Heart left ventricle (tissue), 16 donors: Measurements from ENCODE around the gene TTC24. TPM values are rescaled to one million over a fixed set of nuclear protein-coding genes. Genes with fewer than 3 reads are reported as not detected.

Source experiments
- ATAC-seq, 4 donors: fragments of 200-7000 bp; cut with Tn5 transposase; one replicate each; pipeline ENCODE4 v1.9.1; 2020 to 2022; ENCODE audit warnings: moderate library complexity in 4 of 4, mild to moderate bottlenecking in 3 of 4, moderate number of reproducible peaks in 1 of 4
- DNase-seq, 5 donors: peaks; one replicate each; pipeline ENCODE4 v3.0.0-alpha.2; 2020
- H3K27ac ChIP-seq, 12 donors: fragments of 200-600 bp; sonication (generic) in 4 of 12; one replicate each; pipeline versions ENCODE4 v1.5.0 to v1.8.0; 2016 to 2022; ENCODE audit warnings: mild to moderate bottlenecking in 2 of 12
- H3K27me3 ChIP-seq, 9 donors: fragments of 200-600 bp; sonication (generic) in 2 of 9; one replicate each; pipeline versions ENCODE4 v1.5.1 to v1.8.0; 2016 to 2022; ENCODE audit warnings: mild to moderate bottlenecking in 3 of 9
- H3K36me3 ChIP-seq, 9 donors: fragments of 200-600 bp; sonication (generic) in 2 of 9; one replicate each; pipeline versions ENCODE4 v1.5.0 to v1.8.0; 2018 to 2022; ENCODE audit warnings: mild to moderate bottlenecking in 2 of 9
- H3K4me1 ChIP-seq, 12 donors: fragments of 200-600 bp; sonication (generic) in 4 of 12; one replicate each; pipeline versions ENCODE4 v1.5.0 to v1.8.0; 2016 to 2022; ENCODE audit warnings: mild to moderate bottlenecking in 3 of 12
- H3K4me3 ChIP-seq, 12 donors: fragments of 200-600 bp; sonication (generic) in 4 of 12; one replicate each; pipeline versions ENCODE4 v1.5.0 to v1.8.0; 2017 to 2022; ENCODE audit warnings: mild to moderate bottlenecking in 9 of 12, moderate library complexity in 4 of 12
- H3K9me3 ChIP-seq, 12 donors: fragments of 200-600 bp; sonication (generic) in 4 of 12; one replicate each; pipeline versions ENCODE4 v1.5.0 to v1.8.0; 2016 to 2022; ENCODE audit warnings: mild to moderate bottlenecking in 1 of 12
- CTCF ChIP-seq, 12 donors: fragments of 200-600 bp; sonication (generic) in 4 of 12; IDR thresholded peaks; one replicate each; pipeline versions ENCODE4 v1.5.0 to v1.8.0; 2018 to 2022; ENCODE audit warnings: antibody characterized with exemption in 12 of 12, mild to moderate bottlenecking in 5 of 12
- POLR2A ChIP-seq, 2 donors: fragments of 450-650 bp; IDR thresholded peaks; one replicate each; pipeline ENCODE4 v1.6.1; 2017; ENCODE audit warnings: antibody characterized with exemption in 2 of 2, mild to moderate bottlenecking in 2 of 2, moderate library complexity in 2 of 2
- WGBS, 4 donors: extraction: QIAGEN DNeasy Blood & Tissue Kit in 2 of 4; methylation state at CpG; one replicate each; pipeline versions ENCODE4 v1.1.5 to v1.1.7; 2013 to 2018; 5-methylcytosine and 5-hydroxymethylcytosine counted together
- intact Hi-C, 10 donors: fragments of 100-400 bp; cut with DNase I; formaldehyde crosslinking; loops; one replicate each; pipeline versions ENCODE4 v1.11.1 to v1.14.2; 2022
- polyA plus RNA-seq, 2 donors: library from polyadenylated mRNA; stranded (reverse); fragments of 200-250 nt; gene quantifications; one replicate each; pipeline ENCODE4 v1.2.3, GENCODE V29; 2013
- total RNA-seq, 9 donors: library from RNA; depleted of rRNA in 2 of 9; stranded (reverse); fragments of >200 nt in 2 of 9; fragmentation: NEBNext Ultra II Directional in 3 of 9; extraction: Animal tissue kit (Norgen Biotek cat#: 25700) in 3 of 9; gene quantifications; one replicate each; pipeline versions ENCODE4 v1.1.0 to v1.2.4, GENCODE V29; 2016 to 2023
- donor health status: ischemic (EF 13 %, LVEDD 7.1; RV severe dilation, severe dysfunction).
- donor health status: healthy with polysubstance abuse.
- donor health status: DM: no; HTN: yes; CAD: no.
- donor health status: DM: no; HTN: no; CAD: no.
- donor health status: ischemic (EF 25% LVEDD 6.9; RV normal size, moderate dysfunction).
- donor health status: ischemic (EF 25% LVEDD 5.7; RV mildly dilated, moderate dysfunction).
- donor health status: healthy.
- donor health status: DM: yes; HTN: yes; CAD: no.
- donor health status: ischemic (EF 35%, LVEDD 5.7; RV mildly dilated, moderate dysfunction).
- donor health status: nonischemic (EF 11% LVEDD 7.7; RV severe dilation, severe dysfunction).
- donor health status: DM: yes; HTN: yes; CAD: no.
- donor health status: PGD.
- donor health status: ischemic (EF 29% LVEDD 5.4; RV normal size, mild dysfunction).
- donor health status: nonischemic (EF 23%, LVEDD 6.1; RV moderate dilation, normal function).

TTC24 gene
- total and polyA plus RNA-seq, 11 donors: 0.19 TPM; not detected in 10

DNA sequence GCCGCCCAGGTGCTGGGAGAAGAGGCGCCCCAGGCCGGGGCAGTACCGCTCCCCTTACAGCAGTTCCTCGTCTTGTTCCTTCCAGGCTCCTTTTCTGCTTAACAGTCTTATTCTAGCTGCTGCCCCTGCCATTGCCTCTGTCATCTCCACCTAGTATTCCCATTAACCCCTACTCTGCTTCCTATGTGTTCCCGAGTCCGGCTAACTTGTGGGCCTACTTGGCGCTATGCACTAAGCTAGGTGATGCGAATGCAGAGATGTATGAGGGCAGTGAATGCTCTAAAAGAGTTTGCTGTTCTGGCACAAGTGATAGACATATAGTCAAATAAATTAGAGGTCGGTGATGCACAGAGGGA, 6.9 kb upstream of the TTC24 start:
- peaks cover 0 to 2% (median 0%) of the 10 kb centered on the region in 9 donors for H3K27me3 ChIP-seq
- H3K27ac ChIP-seq: no peak overlapping the region
- ATAC-seq (no peak), DNase-seq (no peak)
- H3K9me3 ChIP-seq: no peaks in the 10 kb centered on the region
- intact Hi-C loops: no loop called here
- no peaks in the 10 kb centered on the region for H3K36me3 ChIP-seq
- no peak for TF ChIP-seq POLR2A (IDR thresholded peaks at IDR 0.05)
- no peak for TF ChIP-seq CTCF (IDR thresholded peaks at IDR 0.05)
- 32 to 36% (median 35%) methylated on average over 10 of the region's 10 CpGs for WGBS, 4 donors
- peak overlapping the region in 11 of 12 donors; percentile 29 to 63 (median 46) for H3K4me3 ChIP-seq
- H3K4me1 ChIP-seq: peaks cover 0 to 22% (median 10%) of the 10 kb centered on the region in 12 donors

DNA sequence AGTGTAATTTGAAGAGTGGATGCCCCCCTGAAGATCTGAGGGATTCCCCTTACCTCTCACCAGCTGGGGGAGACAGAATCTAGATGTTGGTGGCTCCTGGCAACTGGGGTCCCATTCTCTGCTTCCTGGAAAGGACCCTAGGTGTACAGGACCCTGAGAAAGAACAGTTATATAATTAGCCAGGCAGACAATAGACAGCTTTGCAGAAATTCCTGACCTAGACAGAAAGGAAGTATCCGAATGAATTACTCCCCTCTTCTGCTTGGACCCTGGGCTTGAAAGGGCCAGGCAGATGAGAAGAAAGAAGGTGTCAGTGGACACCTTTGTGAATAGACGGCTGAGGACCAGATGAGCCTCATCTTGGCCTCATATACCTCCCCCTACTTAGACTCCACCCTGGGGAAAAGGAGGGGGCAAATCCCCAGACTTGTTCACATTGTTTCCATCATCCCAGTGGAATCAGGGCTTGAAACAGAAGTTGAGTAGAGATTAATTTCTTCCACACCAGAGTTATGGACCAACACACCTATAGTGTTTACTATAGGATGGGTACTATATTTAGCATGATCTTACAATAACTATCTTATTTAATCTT, 5.4 kb upstream of the TTC24 start:
- DNase-seq (no peak), ATAC-seq (no peak)
- peaks cover 0 to 22% (median 10%) of the 10 kb centered on the region in 12 donors for H3K4me1 ChIP-seq
- no peaks in the 10 kb centered on the region for H3K36me3 ChIP-seq
- intact Hi-C loops: no loop called here
- 49 to 57% (median 52%) methylated on average over 2 of the region's 2 CpGs for WGBS, 4 donors
- H3K9me3 ChIP-seq: no peaks in the 10 kb centered on the region
- H3K27me3 ChIP-seq: peaks cover 0 to 2% (median 0%) of the 10 kb centered on the region in 9 donors
- H3K4me3 ChIP-seq: no peak overlapping the region
- no peak overlapping the region for H3K27ac ChIP-seq
- TF ChIP-seq CTCF (IDR thresholded peaks at IDR 0.05): no peak

GRCh38 chr1:156577550-156577949, 2.0 kb upstream of the TTC24 start:
- Histone ChIP-seq H3K36me3 (no peaks in the 10 kb centered on the region), H3K27me3 (peaks cover 0 to 2% (median 0%) of the 10 kb centered on the region in 9 donors), H3K9me3 (no peaks in the 10 kb centered on the region), H3K27ac (no peak overlapping the region), H3K4me1 (peaks cover 0 to 3% (median under 1%) of the 10 kb centered on the region in 12 donors), H3K4me3 (no peak overlapping the region)
- WGBS, 4 donors: 92 to 100% (median 94%) methylated on average over 3 of the region's 3 CpGs
- TF ChIP-seq POLR2A (IDR thresholded peaks at IDR 0.05) (no peak), CTCF (IDR thresholded peaks at IDR 0.05) (no peak)
- intact Hi-C loops: loop anchor here in 1 of 10 donors (5.0 kb wide), 1 partner anchor 50 kb away; no protein-coding TSS in a partner anchor
- DNase-seq (no peak), ATAC-seq (no peak)

- DNase-seq (no peak), ATAC-seq (no peak)
- no peaks in the 10 kb centered on the region for H3K36me3 ChIP-seq
- H3K4me3 ChIP-seq: no peak overlapping the region
- peaks cover 0 to 1% (median 0%) of the 10 kb centered on the region in 9 donors for H3K27me3 ChIP-seq
- intact Hi-C loops: loop anchor here in 1 of 10 donors (5.0 kb wide), 1 partner anchor 51 kb away; no protein-coding TSS in a partner anchor
- no peaks in the 10 kb centered on the region for H3K9me3 ChIP-seq
- H3K4me1 ChIP-seq: no peaks in the 10 kb centered on the region
- no peak overlapping the region for H3K27ac ChIP-seq
- 48 to 55% (median 51%) methylated on average over 7 of the region's 7 CpGs for WGBS, 4 donors
- TF ChIP-seq POLR2A (IDR thresholded peaks at IDR 0.05): no peak
- TF ChIP-seq CTCF (IDR thresholded peaks at IDR 0.05): no peak
These were observed 1.5 kb upstream of the TTC24 start for GRCh38 chr1:156578055-156578454.
